ENCODE measurements around the gene KPNA4.

DNA sequence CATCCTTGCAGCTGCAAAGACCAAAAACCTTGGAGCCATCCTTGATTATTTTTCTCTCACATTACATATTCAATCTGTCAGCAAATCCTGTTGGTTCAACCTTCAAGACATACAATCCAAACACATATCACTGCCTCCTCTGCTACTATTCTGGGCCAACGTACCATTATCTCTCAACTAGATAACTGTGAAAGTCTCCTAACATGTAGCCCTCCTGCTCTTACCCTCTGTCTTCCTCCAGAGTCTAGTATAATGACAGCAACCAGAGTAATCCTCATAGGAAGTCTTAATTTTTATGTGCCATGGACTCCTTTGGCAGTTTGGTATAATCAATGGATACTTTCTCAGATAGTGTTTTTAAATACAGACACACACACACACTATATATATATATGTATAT, 27.6 kb downstream of the KPNA4 start:
- no peak for TF ChIP-seq CTCF (IDR thresholded peaks at IDR 0.05)
- TF ChIP-seq POLR2A (IDR thresholded peaks at IDR 0.05): no peak
